Measurements from ENCODE around the gene KCNIP4. TPM values are rescaled to one million over a fixed set of nuclear protein-coding genes. Genes with fewer than 3 reads are reported as not detected.

KCNIP4 gene
- total and polyA plus RNA-seq, 2 donors (not counting 3 experiments of a cell fraction or from before 2014, with no cell fraction given), result not detected

DNA sequence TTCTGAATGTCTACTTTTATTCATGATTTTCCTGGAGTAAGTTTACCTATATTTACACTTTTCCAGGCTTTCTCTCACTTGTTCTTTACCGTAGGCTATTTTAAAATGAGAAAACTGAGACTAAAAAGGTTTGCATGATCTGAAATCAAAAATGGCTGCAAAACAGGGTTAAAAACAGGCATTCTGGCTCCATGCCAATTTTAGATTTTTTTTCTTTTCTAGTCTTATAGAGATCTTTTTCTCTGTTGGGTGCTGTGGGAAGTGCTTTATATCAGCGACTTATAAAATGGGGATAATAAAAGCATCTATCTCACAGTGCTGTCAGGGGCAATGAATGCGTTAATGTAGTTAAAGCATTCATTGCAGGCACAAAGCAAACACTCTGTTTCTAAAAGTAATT, 953.6 kb downstream of the KCNIP4 start:
- DNase-seq (ENCODE audit: low read depth, low spot score), result no peak
- no peak overlapping the region for H3K9ac ChIP-seq (replicated peaks; ENCODE audit: extremely low read depth, insufficient read depth, low read length)
- dilution Hi-C loops (cut with MboI; ENCODE audit: extremely low pct_ligation_motif_present, low sequenced_read_pairs) (no loop called here), intact Hi-C loops (cut with micrococcal nuclease) (no loop called here)
- H3K4me3 ChIP-seq (replicated peaks in 1 of 3; ENCODE audit: insufficient read depth in 1 of 3, low read depth in 1 of 3, low read length in 3 of 3), result no peak overlapping the region
- no peak overlapping the region for H3K4me2 ChIP-seq (ENCODE audit: insufficient read depth, low read length)
- POLR2A ChIA-PET, result no interaction called here
- no peaks in the 10 kb centered on the region for H3K9me3 ChIP-seq (replicated peaks; ENCODE audit: control insufficient read depth, insufficient read depth, low read length)
- CTCF ChIA-PET, result interaction anchor here (1.0 kb wide), 1 partner anchor 13 kb away, joined by 3 read pairs; no protein-coding TSS in a partner anchor
- H2AFZ ChIP-seq (ENCODE audit: low read depth, low read length), result no peak overlapping the region
- FAIRE-seq, result no peak
- no peak overlapping the region for H3K27ac ChIP-seq (ENCODE audit: insufficient read depth, low read depth, low read length)
- BruUV-seq (replicated peaks), result no TSS peak
- H3K27me3 ChIP-seq (ENCODE audit: control insufficient read depth in 2 of 2, insufficient read depth in 2 of 2, low read length in 2 of 2), result no peaks in the 10 kb centered on the region
- no peaks in the 10 kb centered on the region for H3K79me2 ChIP-seq (ENCODE audit: control insufficient read depth, insufficient read depth, low read length)
- H3K4me1 ChIP-seq (ENCODE audit: control insufficient read depth, extremely low read depth, insufficient read depth, low read length), result no peaks in the 10 kb centered on the region
- H4K20me1 ChIP-seq (replicated peaks; ENCODE audit: control insufficient read depth, extremely low read depth, insufficient read depth, low read length), result no peaks in the 10 kb centered on the region
- H3K9me1 ChIP-seq (replicated peaks; ENCODE audit: control insufficient read depth, extremely low read depth, insufficient read depth, low read length), result no peaks in the 10 kb centered on the region
- H3K36me3 ChIP-seq (ENCODE audit: control insufficient read depth in 2 of 2, extremely low read depth in 1 of 2, insufficient read depth in 2 of 2, low read length in 2 of 2), result no peaks in the 10 kb centered on the region
- TF ChIP-seq JUN (IDR thresholded peaks at IDR 0.05; ENCODE audit: borderline replicate concordance, insufficient read depth, insufficient read length, low read depth), result no peak
- no peak for TF ChIP-seq GATA2 (IDR thresholded peaks at IDR 0.05; ENCODE audit: insufficient read depth, insufficient read length, low read depth, low read length)
- no peak for TF ChIP-seq POLR2AphosphoS5 (IDR thresholded peaks at IDR 0.05; ENCODE audit: insufficient read depth, low read depth, low read length)
- TF ChIP-seq, protein P1, sequence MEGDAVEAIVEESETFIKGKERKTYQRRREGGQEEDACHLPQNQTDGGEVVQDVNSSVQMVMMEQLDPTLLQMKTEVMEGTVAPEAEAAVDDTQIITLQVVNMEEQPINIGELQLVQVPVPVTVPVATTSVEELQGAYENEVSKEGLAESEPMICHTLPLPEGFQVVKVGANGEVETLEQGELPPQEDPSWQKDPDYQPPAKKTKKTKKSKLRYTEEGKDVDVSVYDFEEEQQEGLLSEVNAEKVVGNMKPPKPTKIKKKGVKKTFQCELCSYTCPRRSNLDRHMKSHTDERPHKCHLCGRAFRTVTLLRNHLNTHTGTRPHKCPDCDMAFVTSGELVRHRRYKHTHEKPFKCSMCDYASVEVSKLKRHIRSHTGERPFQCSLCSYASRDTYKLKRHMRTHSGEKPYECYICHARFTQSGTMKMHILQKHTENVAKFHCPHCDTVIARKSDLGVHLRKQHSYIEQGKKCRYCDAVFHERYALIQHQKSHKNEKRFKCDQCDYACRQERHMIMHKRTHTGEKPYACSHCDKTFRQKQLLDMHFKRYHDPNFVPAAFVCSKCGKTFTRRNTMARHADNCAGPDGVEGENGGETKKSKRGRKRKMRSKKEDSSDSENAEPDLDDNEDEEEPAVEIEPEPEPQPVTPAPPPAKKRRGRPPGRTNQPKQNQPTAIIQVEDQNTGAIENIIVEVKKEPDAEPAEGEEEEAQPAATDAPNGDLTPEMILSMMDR (IDR thresholded peaks at IDR 0.05; ENCODE audit: extremely low read depth in 1 of 2, insufficient read depth in 1 of 2, low read depth in 1 of 2, low read length in 2 of 2), result no peak
- no peak for TF ChIP-seq MYC (IDR thresholded peaks at IDR 0.05; ENCODE audit: low read depth, low read length)
- no peak for TF ChIP-seq POLR2A (IDR thresholded peaks at IDR 0.05; ENCODE audit: low read depth, low read length)
- TF ChIP-seq, protein P2, sequence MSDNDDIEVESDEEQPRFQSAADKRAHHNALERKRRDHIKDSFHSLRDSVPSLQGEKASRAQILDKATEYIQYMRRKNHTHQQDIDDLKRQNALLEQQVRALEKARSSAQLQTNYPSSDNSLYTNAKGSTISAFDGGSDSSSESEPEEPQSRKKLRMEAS (IDR thresholded peaks at IDR 0.05; ENCODE audit: insufficient read depth, insufficient read length), result no peak
- no peak for TF ChIP-seq EZH2 (IDR thresholded peaks at IDR 0.05; ENCODE audit: borderline replicate concordance, low read depth, low read length, severe bottlenecking)
- TF ChIP-seq FOS (IDR thresholded peaks at IDR 0.05; ENCODE audit: borderline replicate concordance, insufficient read depth, low read length), result no peak

Measured in endothelial cell of umbilical vein (primary cell).